Vagina (tissue), 2 donors: ENCODE results near the gene TBC1D19. TPM values are rescaled to one million over a fixed set of nuclear protein-coding genes. Genes with fewer than 3 reads are reported as not detected.

ENCODE experiments used
- DNase-seq, 2 donors: peaks; one replicate each; pipeline ENCODE4 v3.0.0-alpha.2; 2017; ENCODE audit errors: extremely low spot score in 2 of 2
- H3K27ac ChIP-seq: fragments of 200-600 bp; sonication (generic); one replicate; pipeline ENCODE4 v1.5.1; 2019
- H3K27me3 ChIP-seq: fragments of 200-600 bp; sonication (generic); one replicate; pipeline ENCODE4 v1.5.1; 2019
- H3K36me3 ChIP-seq, 2 donors: fragments of 200-600 bp; sonication (generic); one replicate each; pipeline ENCODE4 v1.5.1; 2017 to 2019
- H3K4me1 ChIP-seq: fragments of 200-600 bp; sonication (generic); one replicate; pipeline ENCODE4 v1.5.1; 2019
- H3K4me3 ChIP-seq, 2 donors: fragments of 200-600 bp; sonication (generic); 1 replicate in 1 of 2; 2 replicates in 1 of 2; pipeline ENCODE4 v1.5.1; 2016 to 2019
- H3K9me3 ChIP-seq: fragments of 200-600 bp; sonication (generic); one replicate; pipeline ENCODE4 v1.5.1; 2019
- CTCF ChIP-seq, 3 experiments: fragments of 450-650 bp in 2 of 3; fragments of 200-600 bp in 1 of 3; sonication (generic) in 1 of 3; IDR thresholded peaks; one replicate each; pipeline ENCODE4 v1.5.1; 2017 to 2019; ENCODE audit warnings: antibody characterized with exemption in 3 of 3, mild to moderate bottlenecking in 2 of 3, moderate library complexity in 2 of 3
- POLR2A ChIP-seq, 2 donors: fragments of 450-650 bp; IDR thresholded peaks; one replicate each; pipeline ENCODE4 v1.6.1; 2017; ENCODE audit warnings: antibody characterized with exemption in 2 of 2, mild to moderate bottlenecking in 2 of 2, moderate library complexity in 2 of 2
- POLR2AphosphoS5 ChIP-seq, 2 donors: sonication (generic); formaldehyde crosslinking; IDR thresholded peaks; one replicate each; pipeline ENCODE4 v1.9.0; 2017; ENCODE audit warnings: antibody characterized with exemption in 2 of 2, mild to moderate bottlenecking in 2 of 2, low read depth in 1 of 2; ENCODE audit not compliant: insufficient read depth in 1 of 2
- intact Hi-C: fragments of 100-400 bp; cut with DNase I; formaldehyde crosslinking; loops from one replicate; pipeline ENCODE4 v1.15.1; 2023
- small RNA-seq: library from RNA; depleted of rRNA; stranded (forward); fragments of <200 nt; gene quantifications from one replicate; pipeline ENCODE3, GENCODE V24; 2016
- total RNA-seq: library from RNA; depleted of rRNA; stranded (reverse); fragments of >200 nt; gene quantifications from one replicate; pipeline ENCODE4 v1.2.3, GENCODE V29; 2016

Gene TBC1D19
- total RNA-seq, 1 donor from 2014 or later, result 10.8 TPM

- H3K36me3 ChIP-seq, result no peaks in the 10 kb centered on the region
- H3K4me1 ChIP-seq, result peaks cover 14% of the 10 kb centered on the region
- H3K27ac ChIP-seq, result no peak overlapping the region
- intact Hi-C loops, result no loop called here
- no peak overlapping the region for H3K4me3 ChIP-seq
- DNase-seq, result no peak
- no peak for TF ChIP-seq CTCF (IDR thresholded peaks at IDR 0.05)
- TF ChIP-seq POLR2A (IDR thresholded peaks at IDR 0.05), result no peak
- TF ChIP-seq POLR2AphosphoS5 (IDR thresholded peaks at IDR 0.05; ENCODE audit: insufficient read depth in 1 of 2, low read depth in 1 of 2), result no peak
- H3K27me3 ChIP-seq, result no peaks in the 10 kb centered on the region
- no peaks in the 10 kb centered on the region for H3K9me3 ChIP-seq
Observed at GRCh38 chr4:26804451-26804850, 220.6 kb downstream of the TBC1D19 start.

- no peak for TF ChIP-seq POLR2A (IDR thresholded peaks at IDR 0.05)
- no peak for TF ChIP-seq CTCF (IDR thresholded peaks at IDR 0.05)
- TF ChIP-seq POLR2AphosphoS5 (IDR thresholded peaks at IDR 0.05; ENCODE audit: insufficient read depth in 1 of 2, low read depth in 1 of 2), result no peak
- intact Hi-C loops, result no loop called here
- no peak for DNase-seq
- no peak overlapping the region for H3K4me3 ChIP-seq
- H3K4me1 ChIP-seq, result peaks cover 14% of the 10 kb centered on the region
- no peaks in the 10 kb centered on the region for H3K27me3 ChIP-seq
- no peaks in the 10 kb centered on the region for H3K36me3 ChIP-seq
- no peaks in the 10 kb centered on the region for H3K9me3 ChIP-seq
- H3K27ac ChIP-seq, result no peak overlapping the region
Observed at GRCh38 chr4:26804925-26805324, 221.0 kb downstream of the TBC1D19 start.

Small RNAs within 50 kb of the gene (small RNA-seq; reads per million reads assigned to genes)
- not detected for gene RF00284

Other genes starting within 250 kb of the TBC1D19 start
- gene CCKAR, start 93.6 kb upstream of the TBC1D19 start, total RNA-seq, result 0.74 TPM